HG03097 (cell line): ENCODE measurements around the gene VWA1.
"Not testable (repeated sequence)": the region's sequence is repeated elsewhere in the genome, so short reads cannot be mapped to it uniquely, and the experiment has no call there.

Source experiments
- ATAC-seq: cut with Tn5 transposase; IDR thresholded peaks from one replicate; pipeline ENCODE4 v1.9.1; 2021; ENCODE audit not compliant: unreplicated experiment, low FRiP score

The VWA1 gene

DNA sequence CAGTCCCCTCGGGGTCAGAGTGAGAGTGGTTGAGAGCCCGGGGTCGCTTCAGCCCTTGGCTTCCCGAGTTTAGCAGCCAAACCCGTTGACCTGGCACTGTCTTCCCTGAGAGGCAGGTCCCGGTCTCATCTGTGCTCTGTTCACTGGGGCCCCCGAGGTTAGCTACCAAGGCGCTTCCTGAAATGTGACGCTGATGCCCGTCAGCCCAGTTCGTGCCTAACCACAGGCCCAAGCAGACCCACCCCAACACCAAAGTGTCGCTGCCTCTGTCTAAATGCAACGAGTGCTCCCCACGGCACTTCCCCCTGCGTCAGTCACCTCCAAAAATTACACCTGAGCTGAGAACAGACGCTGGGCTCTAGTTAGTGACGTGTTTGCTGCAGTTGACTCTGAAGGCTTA lies 40.5 kb downstream of the VWA1 start:
- ATAC-seq, result not testable (repeated sequence)

- no peak for ATAC-seq
Measured at GRCh38 chr1:1477206-1477605, 41.7 kb downstream of the VWA1 start.

DNA sequence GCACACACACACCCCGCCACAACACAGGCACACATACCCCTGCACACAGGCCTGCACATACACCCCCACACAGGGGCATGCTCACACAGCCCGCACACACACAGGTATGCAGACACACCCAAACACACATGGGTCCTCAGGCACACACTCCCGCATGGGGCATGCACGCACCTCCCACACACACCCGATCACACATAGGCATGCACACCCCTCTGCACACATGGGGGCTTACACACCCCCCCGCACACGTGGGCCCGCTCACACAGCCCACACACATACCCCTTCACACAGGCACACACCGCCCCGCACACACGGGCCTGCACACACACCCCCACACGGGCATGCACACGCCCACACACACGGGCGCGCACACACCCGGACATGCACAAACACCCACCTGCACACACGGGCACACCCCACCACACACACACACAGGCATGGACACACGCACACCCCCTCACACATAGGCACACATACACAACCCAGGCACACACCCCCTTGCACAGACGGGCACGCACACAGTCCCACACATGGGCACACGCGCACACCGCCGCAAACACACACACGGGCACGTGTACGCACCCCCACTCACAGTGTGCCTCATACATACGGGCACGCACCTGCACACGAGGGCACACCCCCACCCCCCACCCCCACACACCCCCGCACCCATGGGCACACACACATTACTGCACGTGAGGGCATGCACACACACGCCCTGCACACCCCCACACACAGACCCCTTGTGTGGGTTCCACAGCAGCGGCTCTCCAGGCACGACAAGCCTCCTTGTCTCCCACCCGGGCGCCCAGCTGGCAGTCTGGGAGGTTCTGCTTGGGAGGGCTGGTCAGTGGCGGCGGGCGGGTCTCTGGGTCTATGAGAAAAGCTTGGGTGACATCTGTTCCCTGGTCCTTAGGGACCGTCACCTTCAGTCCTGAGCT lies 44.3 kb downstream of the VWA1 start:
- no peak for ATAC-seq

GRCh38 chr1:1480488-1480867 lies 45.0 kb downstream of the VWA1 start:
- ATAC-seq, result not testable (repeated sequence)

DNA sequence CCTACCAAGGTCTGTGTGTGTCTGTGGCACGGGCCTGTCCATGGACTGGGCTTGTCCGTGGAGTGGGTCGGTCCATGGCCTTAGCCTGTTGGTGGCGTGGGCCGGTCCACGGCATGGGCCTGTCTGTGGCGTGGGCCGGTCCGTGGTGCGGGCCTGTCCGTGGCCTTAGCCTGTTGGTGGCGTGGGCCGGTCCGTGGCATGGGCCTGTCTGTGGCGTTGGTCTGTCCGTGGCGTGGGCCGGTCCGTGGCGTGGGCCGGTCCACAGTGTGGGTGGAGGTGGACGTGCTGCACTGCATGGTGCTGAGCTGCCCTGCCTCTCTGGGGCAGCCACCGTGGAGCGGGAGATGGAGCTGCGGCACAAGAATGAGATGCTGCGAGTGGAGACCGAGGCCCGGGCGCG lies 46.3 kb downstream of the VWA1 start:
- ATAC-seq, result not testable (repeated sequence)

- ATAC-seq, result no peak
Measured at GRCh38 chr1:1482856-1483255, 47.4 kb downstream of the VWA1 start.

- no peak for ATAC-seq
Measured at GRCh38 chr1:1483714-1484113, 48.2 kb downstream of the VWA1 start.

- not testable (repeated sequence) for ATAC-seq
Measured at GRCh38 chr1:1484976-1485750, 49.7 kb downstream of the VWA1 start.

GRCh38 chr1:1485755-1486317 lies 50.3 kb downstream of the VWA1 start:
- not testable (repeated sequence) for ATAC-seq

DNA sequence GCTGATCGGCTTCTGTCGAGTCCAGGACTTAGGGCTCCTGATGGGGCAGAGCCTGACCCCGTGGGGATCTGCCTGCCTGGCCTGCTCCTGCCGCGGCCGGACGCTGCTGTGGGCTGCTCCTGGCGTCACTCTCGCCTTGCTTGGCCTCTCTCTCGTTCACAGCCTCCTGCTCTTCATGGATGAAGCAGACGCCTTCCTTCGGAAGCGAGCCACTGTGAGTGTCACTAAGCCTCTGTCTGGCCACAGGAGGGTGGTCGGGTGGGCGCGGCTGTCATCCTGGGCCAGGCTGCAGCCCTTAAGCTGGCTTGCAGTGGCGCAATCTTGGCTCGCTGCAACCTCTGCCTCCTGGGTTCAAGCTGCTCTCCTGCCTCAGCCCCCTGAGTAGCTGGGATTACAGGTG lies 52.2 kb downstream of the VWA1 start:
- no peak for ATAC-seq

DNA sequence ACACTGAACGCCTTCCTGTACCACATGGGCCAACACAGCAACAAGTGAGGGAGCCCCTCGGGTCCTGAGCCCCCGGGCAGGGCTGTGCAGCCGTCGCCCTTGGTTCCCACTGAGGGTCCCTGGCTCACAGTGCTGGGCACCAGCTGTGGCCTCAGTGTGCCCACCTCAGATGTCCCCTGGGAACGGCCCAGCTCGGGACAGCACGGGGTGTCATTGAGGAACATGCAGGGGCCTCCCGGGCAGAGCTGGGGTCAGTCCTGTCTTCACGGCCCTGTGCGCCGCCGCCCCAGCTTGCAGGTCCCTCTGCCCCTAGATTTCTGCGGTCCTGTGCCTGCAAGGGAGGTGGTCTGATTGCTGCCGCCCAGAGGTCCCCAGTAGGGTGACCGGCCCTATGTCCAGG lies 53.7 kb downstream of the VWA1 start:
- ATAC-seq, result no peak

DNA sequence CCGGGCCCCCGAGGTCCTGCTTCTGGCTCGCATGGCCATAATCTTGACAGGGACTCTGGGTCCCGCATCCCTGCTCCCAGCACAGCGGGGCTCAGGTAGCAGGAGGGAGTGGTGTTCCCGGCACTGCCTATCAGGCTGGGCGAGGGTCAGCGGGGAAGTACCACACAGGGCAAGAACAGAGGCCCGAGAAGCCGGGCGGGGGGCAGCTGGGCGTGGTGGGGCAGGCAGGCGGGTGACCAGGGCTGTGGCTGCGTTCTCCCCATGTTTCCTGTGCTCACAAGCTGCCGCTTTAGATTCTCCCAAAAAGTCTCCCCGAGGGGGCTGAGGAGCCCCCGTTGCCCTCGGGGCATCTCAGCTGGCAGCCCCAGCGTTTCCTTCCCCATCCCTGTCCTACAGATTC lies 54.4 kb downstream of the VWA1 start:
- ATAC-seq, result no peak

- no peak for ATAC-seq
Measured at GRCh38 chr1:1490633-1491230, 55.2 kb downstream of the VWA1 start.

- ATAC-seq, result no peak
Measured at GRCh38 chr1:1491601-1492000, 56.1 kb downstream of the VWA1 start.
